COLO668 (cell line): Measurements from ENCODE around the gene KRTAP9-2.
"Not testable (repeated sequence)": the region's sequence is repeated elsewhere in the genome, so short reads cannot be mapped to it uniquely, and the experiment has no call there.

Source experiments
- DNase-seq: peaks from one replicate; lab custom pipeline; 2025; ENCODE audit not compliant: unreplicated experiment; lab: John Stamatoyannopoulos, UW

KRTAP9-2 gene

GRCh38 chr17:41226598-41227095, at the start of gene KRTAP9-2:
KRTAP9-2 (plus strand) TSS chr17:41226648; CDS start chr17:41226655, 7 bp downstream.
- DNase-seq, result not testable (repeated sequence)

GRCh38 chr17:41176744-41177387, 49.6 kb upstream of the KRTAP9-2 start:
- no peak for DNase-seq

GRCh38 chr17:41177727-41178271, 48.6 kb upstream of the KRTAP9-2 start, which contains the start of gene KRTAP4-2:
KRTAP4-2 (minus strand) TSS chr17:41178221; CDS start chr17:41178164, 57 bp downstream.
- DNase-seq, result no peak

- no peak for DNase-seq
Measured at GRCh38 chr17:41178341-41178740, 48.1 kb upstream of the KRTAP9-2 start.

- DNase-seq, result no peak
Measured at GRCh38 chr17:41178843-41179616, 47.4 kb upstream of the KRTAP9-2 start.

GRCh38 chr17:41184480-41184961, 41.9 kb upstream of the KRTAP9-2 start, which contains the start of gene KRTAP4-1:
KRTAP4-1 (minus strand) TSS chr17:41184911; CDS start chr17:41184854, 57 bp downstream.
- DNase-seq, result peak; percentile 15

GRCh38 chr17:41185001-41185400, 41.4 kb upstream of the KRTAP9-2 start:
- no peak for DNase-seq

GRCh38 chr17:41186872-41187271, 39.6 kb upstream of the KRTAP9-2 start:
- DNase-seq, result no peak

GRCh38 chr17:41189837-41190318, 36.6 kb upstream of the KRTAP9-2 start, which contains the start of gene KRTAP9-1:
KRTAP9-1 (plus strand) TSS chr17:41189887; CDS start chr17:41189887, 0 bp downstream.
- DNase-seq, result peak; percentile 12

GRCh38 chr17:41190328-41190727, 36.1 kb upstream of the KRTAP9-2 start:
- DNase-seq, result no peak

- DNase-seq, result no peak
Measured at GRCh38 chr17:41196068-41196467, 30.4 kb upstream of the KRTAP9-2 start.

- no peak for DNase-seq
Measured at GRCh38 chr17:41199421-41200078, 26.9 kb upstream of the KRTAP9-2 start.

- DNase-seq, result peak; percentile 65
Measured at GRCh38 chr17:41211845-41212466, 14.5 kb upstream of the KRTAP9-2 start.

- peak; percentile 73 for DNase-seq
Measured at GRCh38 chr17:41212524-41213169, 13.8 kb upstream of the KRTAP9-2 start.

- DNase-seq, result no peak
Measured at GRCh38 chr17:41215681-41216080, 10.8 kb upstream of the KRTAP9-2 start.

GRCh38 chr17:41223821-41224220, 2.6 kb upstream of the KRTAP9-2 start:
- DNase-seq, result no peak

GRCh38 chr17:41226051-41226450, 397 bp upstream of the KRTAP9-2 start:
- no peak for DNase-seq

GRCh38 chr17:41230094-41230493, 3.6 kb downstream of the KRTAP9-2 start:
- no peak for DNase-seq

- no peak for DNase-seq
Measured at GRCh38 chr17:41231731-41232130, 5.3 kb downstream of the KRTAP9-2 start.
